HG03520 (cell line): ENCODE data around the gene ERN2.

ENCODE experiments used
- ATAC-seq: cut with Tn5 transposase; IDR thresholded peaks from one replicate; pipeline ENCODE4 v1.9.1; 2021; ENCODE audit warnings: mild to moderate bottlenecking, moderate library complexity; ENCODE audit not compliant: unreplicated experiment

Gene ERN2

GRCh38 chr16:23640931-23641765 lies 71.9 kb downstream of the ERN2 start, which contains the start of the genes DCTN5 and PALB2:
Gene DCTN5 (plus strand): TSS chr16:23641466. CDS start chr16:23641543, 77 bp downstream.
Gene PALB2 (minus strand): TSS chr16:23641310. CDS start chr16:23641157, 153 bp downstream.
- ATAC-seq, result peak; percentile 95

GRCh38 chr16:23640615-23640930 lies 72.4 kb downstream of the ERN2 start:
- ATAC-seq, result no peak
